H9 (cell line): ENCODE measurements around the gene COL4A4. TPM values are rescaled to one million over a fixed set of nuclear protein-coding genes. Genes with fewer than 3 reads are reported as not detected.

Experiments
- DNase-seq: peaks from one replicate; pipeline ENCODE4 v3.0.0-alpha.2; 2017
- H2AFZ ChIP-seq: one replicate; pipeline ENCODE4 v1.6.1; 2013; ENCODE audit warnings: mild to moderate bottlenecking, low read length, control low read depth, moderate library complexity
- H2AK5ac ChIP-seq: 2 replicates; pipeline ENCODE4 v1.6.1; 2013; ENCODE audit warnings: low read length, control low read depth, mixed read lengths; ENCODE audit not compliant: insufficient read length
- H2BK120ac ChIP-seq: one replicate; pipeline ENCODE4 v1.6.1; 2013; ENCODE audit warnings: low read depth, mild to moderate bottlenecking, low read length, control low read depth, inconsistent platforms; ENCODE audit not compliant: poor library complexity, severe bottlenecking
- H2BK12ac ChIP-seq: 2 replicates; pipeline ENCODE4 v1.6.1; 2013; ENCODE audit warnings: low read length, control low read depth, mixed read lengths, low read depth; ENCODE audit not compliant: insufficient read length
- H2BK15ac ChIP-seq: 2 replicates; pipeline ENCODE4 v1.6.1; 2013; ENCODE audit warnings: low read depth, low read length, control low read depth
- H2BK20ac ChIP-seq: one replicate; pipeline ENCODE4 v1.6.1; 2013; ENCODE audit warnings: low read depth, mild to moderate bottlenecking, low read length, control low read depth, inconsistent platforms; ENCODE audit not compliant: poor library complexity, severe bottlenecking
- H2BK5ac ChIP-seq: 2 replicates; pipeline ENCODE4 v1.6.1; 2013; ENCODE audit warnings: low read length, control low read depth, mixed read lengths; ENCODE audit not compliant: insufficient read length
- H3K14ac ChIP-seq: 2 replicates; pipeline ENCODE4 v1.6.1; 2013; ENCODE audit warnings: low read length, control low read depth; ENCODE audit not compliant: insufficient read depth
- H3K18ac ChIP-seq: 2 replicates; pipeline ENCODE4 v1.6.1; 2013; ENCODE audit warnings: low read depth, mild to moderate bottlenecking, mixed read lengths, low read length, control low read depth; ENCODE audit not compliant: insufficient read length
- H3K23ac ChIP-seq: 2 replicates; pipeline ENCODE4 v1.6.1; 2013; ENCODE audit warnings: low read length, control low read depth, mixed read lengths, low read depth; ENCODE audit not compliant: insufficient read length
- H3K23me2 ChIP-seq: 2 replicates; pipeline ENCODE4 v1.6.1; 2013; ENCODE audit warnings: low read depth, mild to moderate bottlenecking, mixed read lengths, low read length, control low read depth; ENCODE audit not compliant: insufficient read length, poor library complexity, severe bottlenecking
- H3K27ac ChIP-seq: 2 replicates; pipeline ENCODE4 v1.5.1; 2013; ENCODE audit warnings: low read length, control low read depth, mixed read lengths, low read depth; ENCODE audit not compliant: insufficient read length
- H3K27me3 ChIP-seq: 2 replicates; pipeline ENCODE4 v1.6.1; 2013; ENCODE audit warnings: low read length, control low read depth, inconsistent platforms; ENCODE audit not compliant: insufficient read depth
- H3K4ac ChIP-seq: 2 replicates; pipeline ENCODE4 v1.6.1; 2013; ENCODE audit warnings: low read depth, mild to moderate bottlenecking, control low read depth, inconsistent platforms, low read length, moderate library complexity
- H3K4me1 ChIP-seq: 2 replicates; pipeline ENCODE4 v1.6.1; 2013; ENCODE audit warnings: low read length, control low read depth, inconsistent platforms; ENCODE audit not compliant: insufficient read depth
- H3K4me2 ChIP-seq: 2 replicates; pipeline ENCODE4 v1.6.1; 2013; ENCODE audit warnings: low read length, control low read depth, mixed read lengths; ENCODE audit not compliant: insufficient read length, insufficient read depth
- H3K56ac ChIP-seq: 2 replicates; pipeline ENCODE4 v1.6.1; 2013; ENCODE audit warnings: low read depth, mild to moderate bottlenecking, mixed read lengths, low read length, control low read depth; ENCODE audit not compliant: insufficient read length
- H3K79me1 ChIP-seq: 2 replicates; pipeline ENCODE4 v1.6.1; 2013; ENCODE audit warnings: low read depth, mild to moderate bottlenecking, moderate library complexity, low read length, control low read depth, inconsistent platforms; ENCODE audit not compliant: insufficient read depth, poor library complexity, severe bottlenecking
- H3K79me2 ChIP-seq: 2 replicates; pipeline ENCODE4 v1.6.1; 2013; ENCODE audit warnings: low read length, control low read depth, inconsistent platforms; ENCODE audit not compliant: insufficient read depth
- H3K9ac ChIP-seq: 2 replicates; pipeline ENCODE4 v1.6.1; 2013; ENCODE audit warnings: low read length, control low read depth, mixed read lengths; ENCODE audit not compliant: insufficient read length; ENCODE audit errors: extremely low read depth
- H3K9me3 ChIP-seq: one replicate; pipeline ENCODE4 v1.6.1; 2013; ENCODE audit warnings: low read depth, low read length, inconsistent platforms; ENCODE audit not compliant: control insufficient read depth
- H3T11ph ChIP-seq: one replicate; pipeline ENCODE4 v1.6.1; 2013; ENCODE audit warnings: mild to moderate bottlenecking, low read length, control low read depth, inconsistent platforms
- H4K20me1 ChIP-seq: one replicate; pipeline ENCODE4 v1.6.1; 2013; ENCODE audit not compliant: control insufficient read depth, insufficient read length, insufficient read depth
- H4K5ac ChIP-seq: 2 replicates; pipeline ENCODE4 v1.6.1; 2013; ENCODE audit warnings: low read depth, mild to moderate bottlenecking, mixed read lengths, low read length, control low read depth; ENCODE audit not compliant: insufficient read length
- H4K8ac ChIP-seq: replicated peaks from 2 replicates; pipeline ENCODE4 v1.6.1; 2013; ENCODE audit warnings: low read length, control low read depth, mixed read lengths, low read depth; ENCODE audit not compliant: insufficient read length
- H4K91ac ChIP-seq: 2 replicates; pipeline ENCODE4 v1.6.1; 2013; ENCODE audit warnings: low read depth, mild to moderate bottlenecking, moderate library complexity, mixed read lengths, low read length, control low read depth; ENCODE audit not compliant: insufficient read length
- H3K27ac Mint-ChIP-seq, 3 experiments: 2 replicates in 2 of 3; 3 replicates in 1 of 3; pipeline ENCODE4 v1.8.0; 2020 to 2021; ENCODE audit warnings: mixed read lengths in 3 of 3, mild to moderate bottlenecking in 1 of 3, moderate library complexity in 1 of 3
- H3K27me3 Mint-ChIP-seq: 2 replicates; pipeline ENCODE4 v1.8.0; 2021; ENCODE audit warnings: low read depth, mild to moderate bottlenecking, moderate library complexity, mixed read lengths
- H3K36me3 Mint-ChIP-seq, 3 experiments: 2 replicates in 2 of 3; 3 replicates in 1 of 3; pipeline ENCODE4 v1.8.0; 2020 to 2021; ENCODE audit warnings: low read depth in 3 of 3, mixed read lengths in 3 of 3; ENCODE audit not compliant: insufficient read depth in 1 of 3
- H3K4me1 Mint-ChIP-seq, 2 experiments: 2 replicates each; pipeline ENCODE4 v1.8.0; 2020; ENCODE audit warnings: mixed read lengths in 2 of 2
- H3K4me3 Mint-ChIP-seq, 2 experiments: 2 replicates in 1 of 2; 3 replicates in 1 of 2; pipeline ENCODE4 v1.8.0; 2020 to 2021; ENCODE audit warnings: mild to moderate bottlenecking in 2 of 2, mixed read lengths in 2 of 2, moderate library complexity in 1 of 2
- H3K9me3 Mint-ChIP-seq, 2 experiments: 2 replicates in 1 of 2; 3 replicates in 1 of 2; pipeline ENCODE4 v1.8.0; 2020; ENCODE audit warnings: mild to moderate bottlenecking in 2 of 2, mixed read lengths in 2 of 2, moderate library complexity in 1 of 2
- WGBS: extraction: QIAGEN DNeasy Blood & Tissue Kit; methylation state at CpG from one replicate; pipeline ENCODE4 v1.1.7; 2013; ENCODE audit warnings: missing lambda C conversion rate, low lambda C conversion rate, mixed read lengths; ENCODE audit not compliant: insufficient read length; ENCODE audit errors: extremely low coverage; 5-methylcytosine and 5-hydroxymethylcytosine counted together
- total RNA-seq: library from RNA; stranded (reverse); gene quantifications from 2 replicates; pipeline ENCODE4 v1.2.1, GENCODE V29; 2021
- TF ChIP-seq, protein P1 (sequence below): fragments of 200-600 bp; sonication (generic); conservative IDR thresholded peaks from 3 replicates; pipeline ENCODE4 v1.8.0; 2021; ENCODE audit warnings: antibody characterized with exemption, mild to moderate bottlenecking

Gene COL4A4
- total RNA-seq, 1 experiment from 2014 or later = 0.92 TPM

GRCh38 chr2:227013330-227013729 lies 150.7 kb downstream of the COL4A4 start:
- H2BK5ac ChIP-seq = no peak overlapping the region
- no peak overlapping the region for H2BK20ac ChIP-seq
- Mint-ChIP-seq H3K36me3 (peaks cover 0 to 2% (median 0%) of the 10 kb centered on the region in 3 experiments; a peak in 2 of 7 replicates), H3K27ac (no peak overlapping the region; a peak in 1 of 7 replicates), H3K4me1 (0 out of 4 replicates have a peak, but pooled peaks cover 0 to 3% of the 10 kb centered on the region in 2 experiments), H3K4me3 (no peak overlapping the region), H3K27me3 (no peaks in the 10 kb centered on the region), H3K9me3 (no peaks in the 10 kb centered on the region; a peak in 1 of 5 replicates)
- H3K23ac ChIP-seq = no peak overlapping the region
- H3K79me1 ChIP-seq = no peaks in the 10 kb centered on the region
- H3K56ac ChIP-seq = no peak overlapping the region
- no peak overlapping the region for H3K9ac ChIP-seq
- no peak overlapping the region for H3K18ac ChIP-seq
- no peaks in the 10 kb centered on the region for H3K9me3 ChIP-seq
- H2BK120ac ChIP-seq = no peak overlapping the region
- no peak overlapping the region for H2AK5ac ChIP-seq
- H4K8ac ChIP-seq = no peak overlapping the region
- no peak overlapping the region for H4K5ac ChIP-seq
- no peak overlapping the region for H3K4me2 ChIP-seq
- TF ChIP-seq, protein P1, sequence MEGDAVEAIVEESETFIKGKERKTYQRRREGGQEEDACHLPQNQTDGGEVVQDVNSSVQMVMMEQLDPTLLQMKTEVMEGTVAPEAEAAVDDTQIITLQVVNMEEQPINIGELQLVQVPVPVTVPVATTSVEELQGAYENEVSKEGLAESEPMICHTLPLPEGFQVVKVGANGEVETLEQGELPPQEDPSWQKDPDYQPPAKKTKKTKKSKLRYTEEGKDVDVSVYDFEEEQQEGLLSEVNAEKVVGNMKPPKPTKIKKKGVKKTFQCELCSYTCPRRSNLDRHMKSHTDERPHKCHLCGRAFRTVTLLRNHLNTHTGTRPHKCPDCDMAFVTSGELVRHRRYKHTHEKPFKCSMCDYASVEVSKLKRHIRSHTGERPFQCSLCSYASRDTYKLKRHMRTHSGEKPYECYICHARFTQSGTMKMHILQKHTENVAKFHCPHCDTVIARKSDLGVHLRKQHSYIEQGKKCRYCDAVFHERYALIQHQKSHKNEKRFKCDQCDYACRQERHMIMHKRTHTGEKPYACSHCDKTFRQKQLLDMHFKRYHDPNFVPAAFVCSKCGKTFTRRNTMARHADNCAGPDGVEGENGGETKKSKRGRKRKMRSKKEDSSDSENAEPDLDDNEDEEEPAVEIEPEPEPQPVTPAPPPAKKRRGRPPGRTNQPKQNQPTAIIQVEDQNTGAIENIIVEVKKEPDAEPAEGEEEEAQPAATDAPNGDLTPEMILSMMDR = no peak
- no peak overlapping the region for H4K91ac ChIP-seq
- no peak overlapping the region; the same call in 1 of the 2 replicates for H3K14ac ChIP-seq
- no peaks in the 10 kb centered on the region for H4K20me1 ChIP-seq
- no peak for DNase-seq
- no peak overlapping the region for H2BK12ac ChIP-seq
- no peaks in the 10 kb centered on the region for H3K4me1 ChIP-seq
- H2BK15ac ChIP-seq = no peak overlapping the region
- H3K23me2 ChIP-seq = no peaks in the 10 kb centered on the region
- no peak overlapping the region for H2AFZ ChIP-seq
- no peak overlapping the region for H3T11ph ChIP-seq
- no CpG with 5 or more reads among the region's 9 CpGs for WGBS
- no peaks in the 10 kb centered on the region for H3K27me3 ChIP-seq
- H3K27ac ChIP-seq = no peak overlapping the region
- no peaks in the 10 kb centered on the region for H3K79me2 ChIP-seq
- H3K4ac ChIP-seq = no peak overlapping the region
